Endothelial cell of umbilical vein (primary cell): Measurements from ENCODE around the gene MAPRE2. TPM values are rescaled to one million over a fixed set of nuclear protein-coding genes. Genes with fewer than 3 reads are reported as not detected.

Source experiments
- BruUV-seq: library from RNA; stranded (reverse); fragments of 400-500 nt; replicated peaks from 2 replicates; lab custom pipeline; 2021; lab: Mats Ljungman, UMichigan
- CTCF ChIA-PET: fragments of 300-600, 350-600 bp; sonication (Branson Sonifier 250); formaldehyde crosslinking; loops from one replicate; lab custom pipeline; 2021; ENCODE audit warnings: antibody characterized with exemption, inconsistent platforms; lab: Charles Lee
- POLR2A ChIA-PET: fragments of 300-600, 350-600 bp; sonication (Branson Sonifier 250); formaldehyde crosslinking; loops from one replicate; lab custom pipeline; 2021; ENCODE audit warnings: antibody characterized with exemption, inconsistent platforms; lab: Charles Lee
- DNase-seq: peaks from one replicate; pipeline ENCODE4 v3.0.0-alpha.2; 2011; ENCODE audit warnings: low read depth, low spot score
- FAIRE-seq: peaks from 2 replicates; lab custom pipeline; 2011; peaks lifted over from hg19 to GRCh38; lab: Jason Lieb, UNC
- H2AFZ ChIP-seq: 2 replicates; pipeline ENCODE4 v1.6.0; 2012; ENCODE audit warnings: low read depth, low read length, control low read depth, inconsistent platforms
- H3K27ac ChIP-seq: 2 replicates; pipeline ENCODE4 v1.5.1; 2011; ENCODE audit warnings: low read depth, mild to moderate bottlenecking, control low read depth, low read length, moderate library complexity; ENCODE audit not compliant: insufficient read depth
- H3K27me3 ChIP-seq, 2 experiments: 2 replicates each; pipeline versions ENCODE4 v1.6.0 to v1.6.1; 2011; ENCODE audit warnings: low read length in 2 of 2, mixed read lengths in 1 of 2; ENCODE audit not compliant: control insufficient read depth in 2 of 2, insufficient read depth in 2 of 2
- H3K36me3 ChIP-seq, 2 experiments: 2 replicates in 1 of 2; 3 replicates in 1 of 2; pipeline ENCODE4 v1.5.1; 2011; ENCODE audit warnings: low read length in 2 of 2, mild to moderate bottlenecking in 1 of 2, moderate library complexity in 1 of 2; ENCODE audit not compliant: control insufficient read depth in 2 of 2, insufficient read depth in 2 of 2; ENCODE audit errors: extremely low read depth in 1 of 2
- H3K4me1 ChIP-seq: 3 replicates; pipeline ENCODE4 v1.5.1; 2011; ENCODE audit warnings: mild to moderate bottlenecking, low read length; ENCODE audit not compliant: control insufficient read depth, insufficient read depth; ENCODE audit errors: extremely low read depth
- H3K4me2 ChIP-seq: 2 replicates; pipeline ENCODE4 v1.6.1; 2011; ENCODE audit warnings: low read length, control low read depth, mixed read lengths; ENCODE audit not compliant: insufficient read depth
- H3K4me3 ChIP-seq, 3 experiments: fragments of 200-600 bp in 1 of 3; sonication (generic), shearing (Covaris generic) in 1 of 3; replicated peaks in 1 of 3; 2 replicates each; pipeline ENCODE4 v1.5.1; 2011 to 2016; ENCODE audit warnings: control low read depth in 3 of 3, low read length in 3 of 3, mild to moderate bottlenecking in 2 of 3, inconsistent platforms in 1 of 3, low read depth in 1 of 3, moderate library complexity in 1 of 3; ENCODE audit not compliant: insufficient read depth in 1 of 3
- H3K79me2 ChIP-seq: 2 replicates; pipeline ENCODE4 v1.6.0; 2012; ENCODE audit warnings: low read length, inconsistent platforms; ENCODE audit not compliant: control insufficient read depth, insufficient read depth
- H3K9ac ChIP-seq: replicated peaks from 2 replicates; pipeline ENCODE3; 2011; ENCODE audit warnings: low read length, control low read depth; ENCODE audit not compliant: insufficient read depth; ENCODE audit errors: extremely low read depth
- H3K9me1 ChIP-seq: replicated peaks from 3 replicates; pipeline ENCODE4 v1.6.0; 2011; ENCODE audit warnings: mild to moderate bottlenecking, low read length; ENCODE audit not compliant: control insufficient read depth, insufficient read depth; ENCODE audit errors: extremely low read depth
- H3K9me3 ChIP-seq: replicated peaks from 2 replicates; pipeline ENCODE4 v1.5.1; 2012; ENCODE audit warnings: low read length, inconsistent platforms; ENCODE audit not compliant: control insufficient read depth, insufficient read depth
- H4K20me1 ChIP-seq: replicated peaks from 2 replicates; pipeline ENCODE3; 2011; ENCODE audit warnings: mild to moderate bottlenecking, low read length; ENCODE audit not compliant: control insufficient read depth, insufficient read depth; ENCODE audit errors: extremely low read depth
- EZH2 ChIP-seq: IDR thresholded peaks from 2 replicates; pipeline ENCODE4 v1.6.1; 2012; ENCODE audit warnings: borderline replicate concordance, low read depth, mild to moderate bottlenecking, moderate library complexity, low read length, inconsistent platforms; ENCODE audit not compliant: severe bottlenecking
- FOS ChIP-seq: IDR thresholded peaks from 2 replicates; pipeline ENCODE4 v1.6.1; 2011; ENCODE audit warnings: mild to moderate bottlenecking, low read length, moderate library complexity, borderline replicate concordance; ENCODE audit not compliant: insufficient read depth
- GATA2 ChIP-seq: IDR thresholded peaks from 2 replicates; pipeline ENCODE4 v1.7.0; 2011; ENCODE audit warnings: low read depth, mild to moderate bottlenecking, moderate library complexity, mixed read lengths, low read length; ENCODE audit not compliant: insufficient read length, insufficient read depth
- JUN ChIP-seq: IDR thresholded peaks from 2 replicates; pipeline ENCODE4 v1.6.1; 2011; ENCODE audit warnings: borderline replicate concordance, low read depth; ENCODE audit not compliant: insufficient read length, insufficient read depth
- MYC ChIP-seq: IDR thresholded peaks from one replicate; pipeline ENCODE4 v1.6.1; 2011; ENCODE audit warnings: mild to moderate bottlenecking, low read depth, low read length
- POLR2A ChIP-seq: IDR thresholded peaks from 2 replicates; pipeline ENCODE4 v1.6.1; 2012; ENCODE audit warnings: low read depth, mild to moderate bottlenecking, control low read depth, low read length
- POLR2AphosphoS5 ChIP-seq: IDR thresholded peaks from 2 replicates; pipeline ENCODE4 v1.6.1; 2012; ENCODE audit warnings: low read depth, mild to moderate bottlenecking, control low read depth, low read length, moderate library complexity; ENCODE audit not compliant: insufficient read depth
- dilution Hi-C: fragments of 300-500 bp; cut with MboI; formaldehyde crosslinking; loops from one replicate; pipeline ENCODE4 v1.15.0; 2019; ENCODE audit warnings: low sequenced_read_pairs; ENCODE audit not compliant: extremely low pct_ligation_motif_present
- intact Hi-C: fragments of 100-400 bp; cut with micrococcal nuclease; formaldehyde crosslinking; loops from one replicate; pipeline ENCODE4 v1.10.0; 2022
- polyA plus RNA-seq, 4 experiments: library from polyadenylated mRNA; depleted of rRNA in 3 of 4; stranded (reverse) in 3 of 4; unstranded in 1 of 4; fragments of >200 nt; gene quantifications; 2 replicates each; pipeline versions ENCODE4 v1.2.1 to v1.2.3, GENCODE V29; 2011 to 2012; ENCODE audit warnings: missing spikeins in 1 of 4
- total RNA-seq: library from RNA; stranded (reverse); gene quantifications from 2 replicates; pipeline ENCODE4 v1.2.3, GENCODE V29; 2021
- TF ChIP-seq, protein P1 (sequence below): IDR thresholded peaks from 2 replicates; pipeline ENCODE4 v1.6.1; 2011; ENCODE audit not compliant: insufficient read depth, insufficient read length
- TF ChIP-seq, protein P2 (sequence below), 2 donors: IDR thresholded peaks; 1 replicate in 1 of 2; 2 replicates in 1 of 2; pipeline ENCODE4 v1.5.1; 2011; ENCODE audit warnings: low read length in 2 of 2, mild to moderate bottlenecking in 2 of 2, moderate library complexity in 2 of 2, control low read depth in 1 of 2, inconsistent platforms in 1 of 2, low read depth in 1 of 2; ENCODE audit not compliant: insufficient read depth in 1 of 2; ENCODE audit errors: extremely low read depth in 1 of 2

Gene MAPRE2
- total and polyA plus RNA-seq, 2 donors (not counting 3 experiments of a cell fraction or from before 2014, with no cell fraction given) = 117 to 148 TPM

DNA sequence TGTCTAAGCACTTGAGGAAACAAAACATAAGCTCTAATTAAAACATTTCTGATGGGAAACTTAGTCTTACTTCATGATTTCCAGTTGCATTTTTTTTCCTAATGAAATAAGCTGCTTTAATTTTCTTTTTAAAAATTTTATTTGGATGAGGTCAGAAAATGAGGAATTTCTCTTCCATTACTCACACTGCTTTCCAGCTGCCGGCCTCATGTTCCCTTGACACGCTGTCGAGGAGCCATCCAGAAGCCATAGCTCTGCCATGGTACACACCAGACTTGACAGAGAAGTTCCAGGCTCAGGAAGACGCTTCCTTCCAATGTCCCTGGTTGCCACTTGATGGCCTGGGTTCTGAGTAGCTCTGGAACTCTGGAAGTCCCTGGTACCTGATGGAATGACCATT is 12.1 kb upstream of the MAPRE2 start:
- Histone ChIP-seq H3K9me3 (no peaks in the 10 kb centered on the region), H3K27ac (no peak overlapping the region), H3K4me1 (peaks cover 13% of the 10 kb centered on the region), H3K36me3 (no peaks in the 10 kb centered on the region), H3K9me1 (no peaks in the 10 kb centered on the region), H4K20me1 (no peaks in the 10 kb centered on the region), H3K4me2 (no peak overlapping the region), H3K27me3 (no peaks in the 10 kb centered on the region), H3K79me2 (no peaks in the 10 kb centered on the region), H3K9ac (no peak overlapping the region), H2AFZ (peak overlapping the region; percentile 79), H3K4me3 (no peak overlapping the region)
- FAIRE-seq = no peak
- TF ChIP-seq FOS = no peak
- no peak for TF ChIP-seq MYC
- TF ChIP-seq JUN = no peak
- TF ChIP-seq POLR2AphosphoS5 = no peak
- TF ChIP-seq, protein P1, sequence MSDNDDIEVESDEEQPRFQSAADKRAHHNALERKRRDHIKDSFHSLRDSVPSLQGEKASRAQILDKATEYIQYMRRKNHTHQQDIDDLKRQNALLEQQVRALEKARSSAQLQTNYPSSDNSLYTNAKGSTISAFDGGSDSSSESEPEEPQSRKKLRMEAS = no peak
- no peak for TF ChIP-seq EZH2
- TF ChIP-seq POLR2A = no peak
- TF ChIP-seq, protein P2, sequence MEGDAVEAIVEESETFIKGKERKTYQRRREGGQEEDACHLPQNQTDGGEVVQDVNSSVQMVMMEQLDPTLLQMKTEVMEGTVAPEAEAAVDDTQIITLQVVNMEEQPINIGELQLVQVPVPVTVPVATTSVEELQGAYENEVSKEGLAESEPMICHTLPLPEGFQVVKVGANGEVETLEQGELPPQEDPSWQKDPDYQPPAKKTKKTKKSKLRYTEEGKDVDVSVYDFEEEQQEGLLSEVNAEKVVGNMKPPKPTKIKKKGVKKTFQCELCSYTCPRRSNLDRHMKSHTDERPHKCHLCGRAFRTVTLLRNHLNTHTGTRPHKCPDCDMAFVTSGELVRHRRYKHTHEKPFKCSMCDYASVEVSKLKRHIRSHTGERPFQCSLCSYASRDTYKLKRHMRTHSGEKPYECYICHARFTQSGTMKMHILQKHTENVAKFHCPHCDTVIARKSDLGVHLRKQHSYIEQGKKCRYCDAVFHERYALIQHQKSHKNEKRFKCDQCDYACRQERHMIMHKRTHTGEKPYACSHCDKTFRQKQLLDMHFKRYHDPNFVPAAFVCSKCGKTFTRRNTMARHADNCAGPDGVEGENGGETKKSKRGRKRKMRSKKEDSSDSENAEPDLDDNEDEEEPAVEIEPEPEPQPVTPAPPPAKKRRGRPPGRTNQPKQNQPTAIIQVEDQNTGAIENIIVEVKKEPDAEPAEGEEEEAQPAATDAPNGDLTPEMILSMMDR (IDR thresholded peaks at IDR 0.05; ENCODE audit: extremely low read depth in 1 of 2, insufficient read depth in 1 of 2, low read depth in 1 of 2, low read length in 2 of 2) = no peak
- TF ChIP-seq GATA2 = no peak
- CTCF ChIA-PET = interaction anchor here (0.5 to 6.1 kb wide), 17 partner anchors 9 to 368 kb away, joined by 3 to 62 read pairs (median 4); partner anchors contain the start of gene MAPRE2
- intact Hi-C loops = loop anchor here (5.0 kb wide), 1 partner anchor 113 kb away; no protein-coding TSS in a partner anchor
- dilution Hi-C loops = no loop called here
- BruUV-seq = no TSS peak
- no peak for DNase-seq
- POLR2A ChIA-PET = interaction anchor here (0.8 to 2.8 kb wide), 2 partner anchors 11 to 13 kb away, joined by 4 to 14 read pairs; partner anchors contain the start of gene MAPRE2
